IPS-11a (cell line): ENCODE results near the gene ABLIM2.

Source experiments
- H3K4me3 ChIP-seq: one replicate; pipeline ENCODE4 v1.5.1; 2013; ENCODE audit warnings: low read depth, low read length, control low read depth

Gene ABLIM2

DNA sequence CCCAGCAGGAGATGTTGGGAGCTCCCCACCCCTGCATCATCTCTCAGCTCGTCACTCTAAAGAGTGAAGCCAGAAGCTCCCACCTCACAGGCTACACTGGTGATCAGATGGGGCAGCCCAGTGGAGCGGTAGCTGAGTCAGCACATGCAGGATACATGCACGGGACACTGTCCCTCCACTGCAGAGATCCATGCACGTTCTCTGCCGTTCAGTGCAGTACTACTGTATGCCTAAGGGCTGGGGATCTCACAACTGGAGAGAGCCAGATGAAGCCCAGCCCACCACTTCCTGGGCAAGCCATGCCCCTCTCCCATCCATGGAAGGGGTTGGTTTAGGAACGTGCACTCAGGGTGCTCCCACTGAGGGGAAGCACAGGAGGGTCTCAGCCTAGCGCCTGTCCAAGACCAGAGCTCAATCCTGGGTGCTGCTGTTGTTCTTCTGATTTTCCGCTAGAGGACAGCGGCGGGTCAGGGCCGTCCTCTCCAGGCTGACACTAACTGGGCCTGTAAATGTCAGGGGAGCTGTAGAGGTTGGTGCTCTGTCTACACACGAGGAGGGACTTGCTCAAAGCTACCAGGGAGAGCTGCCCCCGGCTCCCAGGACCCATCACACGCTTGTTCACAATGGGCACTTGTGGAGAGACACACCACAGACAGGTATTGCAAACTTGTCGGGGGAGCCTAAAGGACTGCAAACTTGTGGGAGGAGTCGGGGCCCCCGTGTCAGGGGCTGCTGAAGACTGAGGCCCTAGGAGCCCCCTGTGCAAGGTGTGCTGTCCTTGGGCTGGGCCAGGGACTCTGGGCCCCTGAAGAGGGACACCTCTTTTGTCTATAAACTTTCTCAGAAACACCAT is 18.2 kb upstream of the ABLIM2 start:
- no peak overlapping the region for H3K4me3 ChIP-seq

DNA sequence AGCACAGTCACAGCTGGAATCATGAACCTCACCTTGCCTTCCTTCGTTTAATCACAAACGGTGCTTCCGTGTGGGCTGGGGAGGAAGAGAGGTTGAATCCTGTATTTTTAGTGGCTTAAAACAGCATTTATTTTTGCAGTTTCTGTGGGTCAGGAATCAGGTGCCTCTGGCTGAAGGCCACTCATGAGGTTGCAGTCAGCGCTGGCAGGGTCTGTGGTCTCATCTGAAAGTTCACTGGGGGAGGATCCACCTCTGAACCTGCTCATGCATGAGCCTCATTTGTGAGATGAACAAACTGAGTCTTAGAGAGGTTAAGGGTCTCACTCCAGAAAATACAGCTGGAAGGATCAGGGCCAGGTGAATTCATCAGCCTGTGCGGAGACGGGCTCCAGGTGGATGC is 17.1 kb upstream of the ABLIM2 start:
- H3K4me3 ChIP-seq, result no peak overlapping the region

DNA sequence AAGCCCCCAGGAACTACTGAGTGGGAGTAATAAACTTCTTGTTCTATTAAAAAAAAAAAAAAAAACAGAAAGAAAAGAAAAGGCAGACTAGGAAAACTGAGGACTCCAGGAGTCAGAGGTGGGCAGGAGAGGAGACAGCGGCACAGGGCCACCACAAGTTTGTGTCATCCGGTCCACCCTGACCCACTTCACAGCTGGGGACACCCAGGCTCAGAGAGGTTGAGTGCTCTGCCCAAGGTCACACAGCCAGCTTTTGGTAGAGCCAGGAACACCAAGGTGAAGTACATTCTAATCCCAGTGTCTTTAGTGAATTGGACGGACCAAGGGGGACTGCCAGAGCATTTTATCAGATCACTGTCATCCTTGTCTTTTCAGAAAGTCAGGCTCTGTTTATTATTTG is 16.4 kb upstream of the ABLIM2 start:
- H3K4me3 ChIP-seq, result no peak overlapping the region

DNA sequence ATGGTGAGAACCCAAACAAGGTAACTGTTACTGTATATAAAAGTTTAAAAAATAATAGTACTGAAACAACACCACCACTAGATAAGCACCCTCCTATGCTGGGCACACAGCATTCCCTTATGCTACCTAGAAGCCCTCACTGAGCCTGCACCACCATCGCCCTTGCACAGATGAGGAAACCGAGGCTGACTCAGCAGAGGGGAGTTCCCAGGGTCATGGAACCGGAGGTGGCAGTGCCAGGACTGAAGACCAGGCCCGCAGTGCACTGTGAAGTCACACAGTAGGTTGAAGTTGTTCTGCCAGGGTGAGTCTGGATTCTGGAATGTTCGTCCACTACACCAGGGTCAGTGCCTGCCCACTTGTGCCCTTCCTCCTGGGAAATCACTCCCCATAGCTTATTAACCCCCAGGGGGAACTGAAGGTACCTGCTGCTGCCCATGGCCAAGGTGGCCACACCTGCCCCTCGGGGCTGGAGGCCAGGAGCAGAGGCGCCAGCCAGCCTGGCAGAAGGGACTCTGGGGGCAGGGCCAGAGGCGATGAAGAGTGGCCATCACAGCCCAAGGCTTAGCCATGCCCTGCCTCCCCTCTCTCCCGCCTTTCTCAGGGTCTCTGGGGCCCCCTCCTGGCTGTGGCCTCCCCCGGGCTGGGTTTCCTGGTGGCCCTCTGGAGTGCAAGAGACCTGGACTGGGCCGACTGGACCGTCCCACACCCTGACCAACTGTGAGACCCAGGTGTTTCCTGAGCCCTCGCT is 15.1 kb upstream of the ABLIM2 start:
- H3K4me3 ChIP-seq, result no peak overlapping the region

DNA sequence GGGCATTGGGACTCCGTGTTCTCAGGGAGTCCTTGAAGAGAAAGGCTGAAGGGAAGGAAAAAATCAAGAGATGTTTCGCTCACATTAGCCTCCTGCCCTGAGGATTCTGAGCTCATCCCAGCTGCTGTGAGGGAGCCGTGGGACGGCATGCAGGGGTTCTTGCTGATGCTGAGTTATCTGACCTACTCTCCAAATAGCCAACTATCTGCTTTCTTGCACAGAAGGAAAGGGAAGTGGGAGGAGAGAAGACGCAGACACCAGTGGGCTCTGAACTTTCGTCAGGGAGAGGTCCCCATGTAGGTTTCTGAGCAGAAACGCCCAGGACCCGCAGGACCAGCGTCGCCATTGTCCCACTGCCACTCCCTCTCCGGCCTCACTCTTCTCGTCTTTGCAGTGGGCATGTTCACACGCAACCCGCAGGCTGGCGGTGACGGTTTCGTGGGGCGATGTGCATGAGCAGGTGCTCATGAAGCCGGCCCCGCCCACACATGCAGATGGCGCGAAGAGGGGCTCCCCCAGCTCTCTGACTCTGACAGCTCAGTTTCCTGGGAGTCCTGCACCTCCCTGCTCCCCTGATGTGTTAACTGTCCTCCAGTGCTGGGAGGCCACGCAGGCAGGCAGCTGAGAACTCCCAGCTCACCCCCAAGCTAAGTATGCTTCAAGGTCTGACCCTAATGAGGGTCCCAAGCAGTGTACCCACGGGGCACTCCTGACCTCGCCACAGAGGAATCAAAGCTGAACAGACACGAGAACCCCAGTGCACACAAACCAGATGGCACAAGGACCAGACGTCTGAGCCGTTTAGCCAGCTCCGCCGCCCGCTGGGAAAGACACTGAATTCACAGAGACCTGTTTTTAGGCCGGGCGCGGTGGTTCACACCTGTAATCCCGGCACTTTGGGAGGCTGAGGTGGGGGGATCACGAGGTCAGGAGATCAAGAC is 13.6 kb upstream of the ABLIM2 start:
- H3K4me3 ChIP-seq, result no peak overlapping the region

DNA sequence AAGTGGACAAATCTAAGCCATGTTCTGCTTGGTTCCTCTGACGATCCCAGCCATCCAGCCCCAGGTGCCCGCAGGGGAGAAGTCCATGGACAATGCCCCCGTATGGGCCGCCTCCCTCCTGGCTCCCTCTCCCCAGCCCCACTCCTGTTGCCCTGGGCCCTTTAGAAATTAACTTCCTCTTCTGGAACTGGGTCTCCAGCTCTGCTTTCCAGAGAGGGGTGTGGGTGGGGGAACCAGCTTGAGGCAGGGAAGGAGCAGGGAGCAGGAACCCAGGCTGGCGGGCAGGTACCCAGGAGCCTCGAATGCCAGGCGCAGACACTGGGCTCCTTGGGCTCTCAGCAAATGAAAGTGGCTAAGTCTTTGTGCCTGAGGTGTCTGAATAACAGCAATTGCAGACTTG is 12.7 kb upstream of the ABLIM2 start:
- no peak overlapping the region for H3K4me3 ChIP-seq

DNA sequence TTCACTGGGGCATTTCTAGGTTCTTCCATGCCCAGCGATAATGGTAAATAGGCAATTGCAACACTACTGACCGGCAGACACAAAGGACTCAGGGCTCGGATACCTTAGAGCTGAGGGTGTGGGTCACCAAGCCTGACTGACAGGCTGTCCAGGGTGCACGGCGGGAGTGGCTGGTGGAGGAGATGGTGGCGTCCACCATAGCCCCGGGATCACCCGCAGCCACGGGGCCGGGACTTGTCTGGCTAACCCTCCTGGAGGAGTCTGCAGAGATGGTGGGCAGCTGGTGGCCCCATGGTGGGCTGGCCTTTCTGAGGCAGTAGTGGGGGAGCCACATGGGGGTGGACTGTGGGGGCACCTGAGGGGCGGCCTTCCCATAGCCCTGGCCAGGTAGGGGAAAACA is 11.7 kb upstream of the ABLIM2 start:
- no peak overlapping the region for H3K4me3 ChIP-seq

DNA sequence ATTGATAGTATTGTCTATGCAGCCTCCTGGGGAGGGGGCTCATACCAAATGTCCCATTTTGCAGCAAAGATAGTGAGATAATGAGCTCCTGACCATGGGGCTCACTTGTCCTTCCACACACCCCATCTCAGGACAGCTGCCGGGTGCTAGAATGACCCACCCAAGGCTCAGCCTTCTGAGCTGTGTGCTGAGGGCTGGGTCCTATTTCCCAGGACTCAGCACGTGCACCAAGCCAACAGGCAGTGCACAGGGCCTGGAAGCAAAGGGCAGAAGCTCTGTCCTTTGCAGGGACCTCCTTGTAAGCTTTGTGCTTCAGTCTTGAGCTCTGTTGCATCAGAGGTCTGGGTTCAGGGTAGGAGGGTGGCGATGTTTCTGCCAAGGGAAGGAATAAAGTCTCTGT is 11.2 kb upstream of the ABLIM2 start:
- H3K4me3 ChIP-seq, result no peak overlapping the region

DNA sequence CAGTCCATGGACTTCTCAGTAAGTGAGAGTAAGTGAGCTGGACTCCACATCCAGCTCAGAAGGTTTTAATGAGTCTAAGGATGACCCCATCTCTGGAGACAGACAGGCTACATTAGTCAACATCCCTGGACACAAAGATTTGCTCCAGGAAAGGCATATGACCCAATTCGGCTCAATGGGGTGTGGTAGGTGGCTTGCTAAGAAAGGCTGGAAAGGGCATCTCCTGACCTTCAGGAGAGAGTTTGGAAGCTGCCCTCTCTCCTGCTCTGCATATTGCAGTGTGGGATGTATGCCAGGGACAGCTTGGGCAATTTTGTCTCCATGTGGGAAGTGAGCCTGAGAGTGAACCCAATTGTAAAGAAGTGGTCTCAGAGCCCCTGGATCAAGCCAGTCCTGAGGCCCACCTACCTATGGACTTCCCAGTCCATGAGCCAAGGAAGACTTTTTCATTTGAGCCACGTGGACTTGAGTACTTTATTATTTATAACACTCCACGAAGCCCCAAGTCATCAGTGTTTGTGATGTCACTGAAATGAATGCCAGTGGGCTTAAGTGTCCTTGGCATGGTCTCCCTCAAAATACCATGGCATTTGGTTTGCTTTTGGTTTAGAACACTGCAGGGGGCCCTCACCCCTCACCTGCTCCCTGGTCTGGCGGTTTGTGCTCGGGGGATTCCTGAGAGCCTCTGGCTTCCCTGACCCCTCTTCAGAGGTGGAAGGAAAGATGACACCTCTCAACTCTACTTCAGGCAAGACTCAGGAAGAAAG is 10.4 kb upstream of the ABLIM2 start:
- no peak overlapping the region for H3K4me3 ChIP-seq

DNA sequence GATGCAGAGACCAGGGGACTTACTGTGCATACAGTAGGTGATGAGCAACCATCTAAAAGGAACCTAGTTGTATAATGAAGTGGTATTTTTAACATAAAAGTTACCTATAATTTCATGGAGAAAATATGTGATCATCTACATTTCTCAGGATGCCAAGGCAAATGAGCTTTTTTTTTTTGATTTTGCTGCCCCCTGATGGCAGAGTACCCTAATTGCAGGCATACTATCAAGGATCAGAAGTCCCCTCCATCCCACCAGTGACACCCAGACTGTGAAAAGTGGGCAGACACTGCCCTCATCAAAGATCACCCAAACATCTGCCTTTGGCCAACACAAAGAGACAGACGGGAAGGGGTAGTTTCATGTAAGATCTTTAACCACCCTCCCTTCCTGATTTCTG is 9.6 kb upstream of the ABLIM2 start:
- H3K4me3 ChIP-seq, result no peak overlapping the region

DNA sequence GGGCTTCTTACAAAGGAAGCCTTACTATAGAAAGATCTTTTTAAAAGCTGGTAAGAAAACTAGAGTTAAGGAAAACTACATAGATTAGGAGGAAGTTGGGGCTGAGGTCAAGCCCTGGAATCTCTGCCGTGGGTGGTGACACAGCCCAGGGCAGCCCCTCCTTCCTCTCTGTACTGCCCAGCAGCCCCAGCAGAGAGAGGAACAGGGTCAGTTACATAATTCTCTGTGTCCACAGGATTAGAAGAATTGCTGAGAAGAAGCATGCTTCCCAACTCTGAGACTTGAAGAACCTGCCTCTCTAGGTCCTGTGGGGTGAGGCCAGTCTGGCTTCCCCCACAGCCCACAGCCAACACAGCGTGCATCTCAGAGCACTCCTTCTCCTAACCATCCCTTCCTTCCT is 9.2 kb upstream of the ABLIM2 start:
- no peak overlapping the region for H3K4me3 ChIP-seq

DNA sequence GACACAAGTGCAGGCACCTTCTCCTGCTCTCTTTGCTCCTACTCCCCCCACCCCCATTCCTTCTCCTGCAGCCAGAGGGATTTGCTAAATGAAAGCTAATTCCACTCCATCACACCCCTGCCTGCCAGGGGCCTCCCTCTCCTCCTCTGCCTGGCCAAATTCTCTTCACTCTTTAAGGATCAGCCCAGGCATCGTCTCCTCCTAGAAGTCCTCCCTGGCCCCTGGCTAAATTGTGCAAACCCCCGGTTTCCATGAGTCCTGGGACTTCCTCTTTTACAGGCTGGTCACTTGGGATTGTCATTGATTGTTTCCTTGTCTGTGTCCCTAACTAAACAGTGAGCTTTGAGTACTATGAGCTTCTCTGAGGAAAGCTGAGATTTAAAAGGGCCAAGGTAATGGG is 8.7 kb upstream of the ABLIM2 start:
- no peak overlapping the region for H3K4me3 ChIP-seq

DNA sequence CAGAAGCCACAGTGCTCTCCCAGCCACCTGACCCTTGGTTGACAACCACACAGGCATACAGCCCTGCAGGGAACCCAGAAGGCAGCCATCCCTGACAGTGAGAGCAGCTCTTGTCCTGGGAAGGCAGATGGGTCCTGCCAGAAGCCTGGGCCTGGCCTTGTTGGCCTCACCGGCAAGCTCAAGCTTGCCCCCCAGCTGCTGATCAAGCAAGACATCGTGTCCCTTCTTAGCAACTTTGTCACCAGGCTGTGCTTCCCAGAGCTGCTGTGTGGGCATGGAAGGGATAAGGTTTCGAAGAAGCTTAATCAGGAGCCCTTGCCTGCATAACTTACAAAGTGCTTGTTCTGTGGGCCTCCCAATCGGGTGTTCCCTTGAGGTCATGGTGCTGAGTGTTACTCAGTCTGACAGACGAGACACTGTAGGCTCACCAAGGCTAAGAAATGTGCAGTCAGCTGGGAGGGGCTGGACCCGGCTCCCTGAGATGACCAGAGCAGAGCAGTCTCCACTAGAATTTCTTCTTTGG is 6.8 kb upstream of the ABLIM2 start:
- no peak overlapping the region for H3K4me3 ChIP-seq

DNA sequence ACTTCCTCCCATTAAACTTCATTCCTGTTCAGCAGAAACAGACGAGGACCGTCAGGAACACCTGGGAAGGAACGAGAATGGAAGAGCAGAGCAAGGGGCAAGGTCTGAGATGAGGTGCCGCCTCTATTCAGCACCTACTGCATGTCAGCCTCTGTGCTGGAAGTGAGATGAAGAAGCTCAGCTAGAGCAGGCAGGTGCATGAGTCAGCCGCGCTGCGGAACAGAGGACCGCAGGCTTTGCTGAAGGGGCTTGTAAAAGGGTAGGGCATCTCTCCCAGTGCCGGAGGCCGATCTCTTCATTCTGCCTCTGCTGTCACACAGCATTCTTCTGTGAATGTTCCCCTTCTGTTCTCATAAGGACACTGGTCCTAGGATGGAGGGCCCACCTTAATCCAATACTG is 6.1 kb upstream of the ABLIM2 start:
- no peak overlapping the region for H3K4me3 ChIP-seq

DNA sequence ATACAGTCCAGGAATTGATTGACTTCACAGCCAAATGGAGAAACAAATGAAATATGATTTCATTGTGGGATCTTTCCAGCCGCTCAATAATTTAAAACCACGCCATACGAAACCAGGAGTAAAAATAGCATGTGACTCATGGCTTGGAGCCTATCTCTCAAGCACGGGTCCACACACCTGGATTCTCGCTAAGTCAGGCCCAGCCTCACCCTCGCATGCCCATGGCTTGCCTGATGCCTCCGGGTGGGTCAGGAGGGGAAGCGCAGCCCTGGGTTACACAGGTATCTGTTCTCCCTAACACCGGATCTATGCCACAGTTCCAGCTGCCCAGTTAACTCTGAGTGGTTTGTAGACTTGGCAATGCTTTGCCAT is 5.6 kb upstream of the ABLIM2 start:
- H3K4me3 ChIP-seq, result no peak overlapping the region

DNA sequence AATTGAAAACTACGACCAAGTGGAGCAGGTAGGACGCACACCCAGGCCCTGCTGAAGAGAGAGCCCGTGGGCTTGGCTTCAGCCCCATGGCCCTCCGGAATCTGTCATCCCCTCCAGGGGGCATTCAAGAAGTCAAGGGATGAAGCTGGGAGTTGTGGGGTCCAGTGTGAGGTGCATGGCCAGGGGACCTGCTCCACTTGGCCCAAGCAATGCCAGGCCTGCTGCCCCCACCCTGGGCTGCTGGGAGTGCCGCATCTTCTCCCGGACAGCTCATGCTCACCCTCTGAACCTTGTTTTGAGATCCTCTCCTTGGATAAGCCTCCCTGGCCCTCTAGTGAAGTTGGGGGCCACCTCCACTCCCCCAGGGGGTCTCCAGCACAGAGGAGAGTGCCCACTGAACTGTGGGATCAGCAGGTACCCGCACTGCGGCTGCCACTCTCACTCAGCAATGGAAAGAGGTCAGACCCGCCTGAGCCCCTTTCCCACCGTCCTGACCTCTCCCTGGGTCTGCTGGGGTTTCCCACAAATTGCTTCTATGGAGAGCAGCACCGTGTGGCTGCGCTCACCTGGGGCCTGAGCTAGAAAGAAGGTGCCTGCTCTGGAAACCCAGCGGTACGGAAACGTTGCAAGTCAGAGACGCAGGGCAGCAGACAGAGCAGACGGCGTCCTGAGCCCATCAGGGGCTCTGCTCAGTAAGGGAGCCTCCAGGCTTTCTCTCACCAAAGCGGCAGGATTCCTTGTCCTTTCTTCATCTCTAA is 5.0 kb upstream of the ABLIM2 start:
- no peak overlapping the region for H3K4me3 ChIP-seq

DNA sequence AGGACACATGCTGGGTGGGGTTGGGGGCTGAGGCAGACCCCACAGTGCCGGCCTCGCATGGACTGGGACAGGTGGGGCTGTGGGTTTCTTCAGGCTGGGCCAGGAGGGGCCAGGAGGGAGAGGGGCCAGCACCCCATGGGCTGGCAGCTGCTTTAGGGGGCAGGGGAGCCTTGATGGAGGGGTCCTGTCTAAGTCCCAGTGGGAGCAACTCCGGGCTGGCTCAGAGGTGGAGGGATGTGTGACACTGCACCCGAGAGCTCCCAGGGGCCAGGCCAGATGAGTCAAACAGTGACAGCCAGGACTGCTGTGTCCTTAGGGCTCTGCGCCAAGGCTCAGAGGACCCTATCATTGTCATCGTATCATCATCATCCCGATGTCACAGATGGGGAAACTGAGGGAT is 4.4 kb upstream of the ABLIM2 start:
- no peak overlapping the region for H3K4me3 ChIP-seq

DNA sequence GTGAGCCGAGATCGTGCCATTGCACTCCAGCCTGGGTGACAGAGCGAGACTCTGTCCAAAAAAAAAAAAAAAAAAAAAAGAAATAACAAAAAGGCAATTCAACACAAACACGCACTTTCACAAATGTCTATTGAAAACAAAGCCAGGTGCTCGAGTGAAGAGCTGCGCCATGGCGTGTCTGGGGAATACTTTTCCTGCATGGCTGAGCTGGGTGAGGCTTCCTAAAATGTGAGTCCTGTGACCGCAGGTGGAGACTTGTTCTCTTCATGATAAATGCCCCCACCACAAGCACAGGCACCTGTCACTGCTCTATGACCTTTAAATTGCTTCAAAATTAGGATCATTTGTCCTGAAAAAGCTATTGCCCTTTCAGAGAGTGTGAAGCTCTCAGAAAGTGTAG is 4.0 kb upstream of the ABLIM2 start:
- H3K4me3 ChIP-seq, result no peak overlapping the region

DNA sequence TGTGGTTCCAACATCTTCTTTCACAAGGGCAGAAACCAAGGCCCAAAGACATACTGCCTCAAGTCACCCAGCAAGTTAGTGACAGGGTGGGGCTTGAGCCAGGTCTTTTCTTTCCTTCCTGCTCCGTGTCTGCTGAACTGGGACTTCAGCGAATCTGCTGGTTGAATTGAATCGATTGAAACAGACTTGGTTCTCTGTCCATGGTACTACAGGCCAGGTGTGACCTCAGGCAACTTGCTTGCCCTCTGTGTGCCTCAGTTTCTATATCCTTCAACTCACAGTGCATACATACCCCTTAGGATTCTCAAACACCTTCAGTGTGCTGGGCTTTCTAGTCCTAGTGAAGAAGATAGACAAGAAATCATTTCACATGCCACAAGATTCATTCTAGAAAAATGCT is 2.0 kb upstream of the ABLIM2 start:
- no peak overlapping the region for H3K4me3 ChIP-seq

DNA sequence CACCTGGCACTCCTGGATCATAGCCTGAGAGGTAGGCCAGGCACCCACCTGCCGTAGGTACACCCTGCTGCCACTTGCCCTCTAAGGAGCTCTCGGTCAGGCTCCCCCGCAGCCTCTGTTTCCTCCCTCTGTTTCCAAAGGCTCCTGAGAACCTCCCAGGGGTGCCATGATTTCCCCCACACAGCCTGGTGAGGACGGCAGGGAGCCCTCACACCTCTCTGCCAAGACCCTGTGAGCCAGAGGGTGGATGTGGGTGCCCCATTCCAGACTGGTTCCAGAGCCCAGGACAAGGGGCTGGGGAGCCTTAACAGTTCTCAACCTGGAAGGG is 1.6 kb upstream of the ABLIM2 start:
- H3K4me3 ChIP-seq, result no peak overlapping the region
